Measurements from ENCODE around the gene MAD2L1BP.
"Not testable (repeated sequence)": the region's sequence is repeated elsewhere in the genome, so short reads cannot be mapped to it uniquely, and the experiment has no call there.

MAD2L1BP gene

DNA sequence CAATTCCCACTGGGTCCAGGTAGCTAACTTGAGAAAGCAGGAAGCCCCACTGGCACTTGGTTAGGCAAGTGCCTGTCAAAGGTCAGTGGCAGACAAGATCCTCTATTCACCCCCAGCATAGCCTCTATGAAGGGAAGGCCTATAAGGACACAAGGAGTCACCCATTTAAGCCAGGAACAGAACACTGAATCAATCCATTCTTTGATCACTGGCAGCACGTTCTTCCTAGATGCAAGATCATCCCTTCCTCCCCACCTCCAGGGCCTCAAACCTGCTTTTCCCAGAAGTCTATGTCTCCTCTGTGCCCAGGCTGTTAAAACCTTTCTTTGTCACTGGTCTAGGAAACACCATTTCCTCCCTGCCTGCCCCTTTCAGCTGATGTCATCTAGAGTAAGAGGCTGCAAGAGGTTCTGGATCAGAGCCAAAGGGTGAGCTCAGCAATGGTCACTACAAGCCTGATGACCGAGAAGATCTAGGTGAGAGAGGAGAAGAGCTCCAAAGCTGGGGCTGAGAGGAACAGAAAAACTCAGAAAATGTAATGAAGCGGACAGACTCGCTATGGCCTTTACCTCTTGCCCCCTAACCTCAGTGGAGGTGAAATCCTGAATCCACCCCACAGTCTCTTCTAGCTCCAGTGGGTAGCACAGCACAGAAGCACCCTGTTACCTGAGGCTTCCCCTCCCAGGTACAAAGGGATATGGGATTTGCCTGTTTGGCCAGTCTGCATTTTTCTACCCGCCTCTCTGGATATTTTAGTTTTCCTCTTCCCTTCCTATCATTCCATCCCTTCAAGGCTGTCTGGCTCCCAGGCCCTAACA is 8.4 kb upstream of the MAD2L1BP start:
- no peak for DNase-seq

DNA sequence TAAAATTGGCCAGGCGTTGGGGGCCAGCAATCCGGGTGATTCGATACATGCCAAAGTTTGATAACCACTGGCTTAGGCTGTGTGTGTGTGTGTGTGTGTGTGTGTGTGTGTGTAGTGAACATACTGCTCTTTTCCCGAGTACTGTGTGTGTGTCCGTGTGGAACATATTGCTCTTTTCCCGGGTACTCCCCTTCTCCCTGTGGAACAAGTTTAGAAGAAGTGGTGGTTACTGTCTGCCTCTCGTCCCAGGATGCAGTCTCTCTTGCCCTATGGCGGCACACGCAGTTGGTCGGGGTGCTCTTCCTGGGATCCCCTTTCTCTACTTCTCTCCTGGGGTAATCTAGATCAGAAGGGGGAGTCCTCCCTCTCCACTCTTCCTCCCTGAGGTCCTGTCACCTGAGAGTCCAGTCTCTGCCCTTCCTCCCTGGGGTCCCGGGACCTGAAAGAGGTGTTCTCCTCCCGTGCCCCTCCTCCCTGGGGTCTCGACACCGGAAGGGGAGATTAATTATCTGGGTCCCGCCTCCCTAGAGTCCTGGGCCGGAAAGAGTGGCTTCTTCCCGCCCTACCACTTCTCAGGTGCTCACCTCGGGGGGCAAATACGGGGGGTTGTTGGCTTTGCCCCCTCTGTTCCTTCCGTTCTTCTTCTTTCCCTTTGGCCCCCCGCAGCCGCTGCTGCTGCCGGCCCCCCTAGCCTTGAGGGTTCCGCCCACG is 7.1 kb upstream of the MAD2L1BP start:
- no peak for DNase-seq

- peak; percentile 89 for DNase-seq
Observed at GRCh38 chr6:43629104-43629504, 6.5 kb upstream of the MAD2L1BP start, which contains the start of gene GTPBP2. Gene GTPBP2 (minus strand): TSS chr6:43629264. CDS start chr6:43629162, 102 bp downstream.

- DNase-seq, result peak; percentile 87
Observed at GRCh38 chr6:43629505-43630300, 5.9 kb upstream of the MAD2L1BP start.

DNA sequence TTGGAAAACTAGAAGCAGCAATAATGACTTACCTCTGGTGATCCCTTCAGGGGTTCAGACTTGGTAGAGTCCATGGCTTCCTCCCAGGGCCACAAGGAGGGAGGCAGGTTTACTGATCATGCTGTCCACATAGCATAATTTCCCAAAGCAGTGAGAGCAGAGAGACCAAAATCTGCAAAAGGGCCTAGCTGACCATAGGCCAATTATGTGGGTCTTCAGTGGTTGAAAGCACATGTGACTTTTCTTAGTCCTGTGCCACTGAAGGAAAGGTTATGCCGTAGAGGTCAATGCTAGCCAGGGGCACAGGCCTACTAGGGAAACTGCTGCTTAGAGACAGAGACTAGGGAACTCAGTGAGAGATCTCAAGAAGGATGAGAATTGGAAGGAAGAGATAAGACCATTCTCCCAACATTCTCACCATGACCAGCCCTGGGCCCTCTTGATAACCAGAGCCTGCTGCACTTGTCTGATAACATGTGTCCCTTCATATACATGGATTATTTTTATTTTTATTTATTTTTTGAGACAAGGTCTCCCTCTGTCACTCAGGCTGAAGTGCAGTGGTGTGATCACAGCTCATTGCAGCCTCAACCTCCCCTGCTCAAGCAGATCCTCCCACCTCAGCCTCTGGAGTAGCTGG is 4.5 kb upstream of the MAD2L1BP start:
- DNase-seq, result no peak

- DNase-seq, result not testable (repeated sequence)
Observed at GRCh38 chr6:43633002-43633401, 2.6 kb upstream of the MAD2L1BP start.

DNA sequence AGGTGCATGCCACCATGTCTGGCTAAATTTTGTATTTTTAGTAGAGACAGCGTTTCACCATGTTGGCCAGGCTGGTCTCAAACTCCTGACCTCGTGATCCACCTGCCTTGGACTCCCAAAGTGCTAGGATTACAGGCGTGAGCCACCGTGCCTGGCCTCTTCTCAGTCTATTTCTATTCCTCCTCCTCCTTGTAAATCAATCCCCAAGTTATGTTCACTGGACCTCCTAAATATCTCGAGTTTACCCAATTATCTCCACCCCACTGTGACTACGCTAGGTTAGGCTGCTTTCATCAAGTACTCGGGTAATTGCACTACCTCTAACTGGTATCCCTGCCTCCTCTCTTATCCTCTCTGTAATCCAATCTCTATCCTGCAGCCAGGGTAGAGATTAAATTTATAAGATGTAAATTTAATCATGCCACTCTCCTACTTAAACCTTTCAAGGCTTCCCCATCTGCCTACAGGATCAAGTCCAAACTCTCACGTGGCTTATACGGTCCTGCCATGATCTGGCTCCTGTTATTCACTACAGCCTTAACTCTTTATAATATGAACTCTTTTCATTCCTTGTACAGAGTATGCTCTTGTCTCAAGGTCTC is 837 bp upstream of the MAD2L1BP start:
- DNase-seq, result no peak

- no peak for DNase-seq
Observed at GRCh38 chr6:43636308-43636659, 644 bp downstream of the MAD2L1BP start.

DNA sequence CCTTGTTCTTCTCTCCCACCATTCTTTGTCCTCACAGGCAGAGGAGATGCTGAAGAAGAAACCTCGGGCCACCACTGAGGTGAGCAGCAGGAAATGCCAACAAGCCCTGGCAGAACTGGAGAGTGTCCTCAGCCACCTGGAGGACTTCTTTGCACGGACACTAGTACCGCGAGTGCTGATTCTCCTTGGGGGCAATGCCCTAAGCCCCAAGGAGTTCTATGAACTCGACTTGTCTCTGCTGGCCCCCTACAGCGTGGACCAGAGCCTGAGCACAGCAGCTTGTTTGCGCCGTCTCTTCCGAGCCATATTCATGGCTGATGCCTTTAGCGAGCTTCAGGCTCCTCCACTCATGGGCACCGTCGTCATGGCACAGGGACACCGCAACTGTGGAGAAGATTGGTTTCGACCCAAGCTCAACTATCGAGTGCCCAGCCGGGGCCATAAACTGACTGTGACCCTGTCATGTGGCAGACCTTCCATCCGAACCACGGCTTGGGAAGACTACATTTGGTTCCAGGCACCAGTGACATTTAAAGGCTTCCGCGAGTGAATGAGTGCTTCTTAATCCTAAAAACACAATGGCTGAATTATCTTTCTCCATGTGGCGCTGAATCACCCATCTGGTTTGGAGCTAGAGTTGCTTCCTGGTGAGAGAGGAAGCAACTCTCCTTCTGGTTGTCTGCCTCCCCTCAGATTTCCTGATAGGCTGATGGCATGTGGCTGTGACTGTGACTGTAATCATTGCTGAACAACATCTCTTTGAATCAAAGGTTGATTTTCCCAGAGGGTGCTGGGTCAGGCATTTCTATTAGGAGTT is 4.6 kb downstream of the MAD2L1BP start:
- no peak for DNase-seq

DNA sequence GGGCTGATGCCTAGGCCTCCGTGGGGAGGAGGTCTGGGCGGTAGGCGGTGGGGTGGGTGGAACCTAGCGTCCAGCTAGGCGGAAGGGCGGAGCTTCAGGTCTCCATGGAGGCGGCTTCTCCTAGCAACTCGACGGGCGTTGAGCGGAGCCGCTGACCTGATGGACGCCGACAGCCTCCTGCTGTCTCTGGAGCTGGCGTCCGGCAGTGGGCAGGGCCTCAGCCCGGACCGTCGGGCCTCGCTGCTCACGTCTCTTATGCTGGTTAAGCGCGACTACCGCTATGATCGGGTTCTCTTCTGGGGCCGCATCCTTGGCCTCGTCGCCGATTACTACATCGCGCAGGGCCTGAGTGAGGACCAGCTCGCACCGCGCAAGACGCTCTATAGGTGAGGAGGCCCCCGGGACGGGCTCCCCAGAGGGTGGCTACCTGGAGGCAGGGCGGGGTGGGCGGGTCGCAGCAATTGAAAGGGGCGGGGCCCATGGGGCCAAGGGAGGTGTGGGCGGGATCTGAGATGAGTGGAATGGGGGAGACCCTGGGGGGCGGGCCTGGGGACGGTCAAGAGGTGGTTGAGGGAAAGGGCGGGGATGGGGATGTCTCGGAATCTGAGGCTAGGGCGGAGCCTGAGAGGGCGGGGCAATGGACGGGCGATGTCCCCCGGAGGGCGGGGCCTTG is 9.4 kb downstream of the MAD2L1BP start, which contains the start of gene RSPH9:
Gene RSPH9, plus strand, starts transcription at position 97 of the 673 bp plus-strand sequence. Its CDS starts 63 bp downstream, at position 160.
- DNase-seq, result peak; percentile 68

GRCh38 chr6:43645613-43645964 is 9.9 kb downstream of the MAD2L1BP start:
- DNase-seq, result no peak

DNA sequence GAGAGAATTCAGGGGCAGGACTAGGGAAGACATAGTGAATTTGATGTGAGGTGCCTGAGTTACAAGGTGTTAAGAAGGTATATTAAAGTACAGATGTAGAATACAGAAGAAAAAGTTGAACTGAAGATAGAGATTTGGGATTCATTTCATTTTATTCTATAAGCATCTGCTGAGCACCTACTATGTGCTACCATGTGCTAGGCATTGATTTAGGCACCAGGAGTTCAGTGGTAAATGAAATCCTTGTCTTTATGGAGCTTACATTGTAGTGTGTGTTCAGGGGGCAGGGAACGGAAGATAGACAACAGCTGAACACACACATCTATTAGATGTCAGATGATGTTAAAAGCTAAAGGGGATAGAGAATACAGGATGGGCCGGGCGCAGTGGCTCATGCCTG is 12.0 kb downstream of the MAD2L1BP start:
- no peak for DNase-seq

GRCh38 chr6:43648248-43648647 is 12.6 kb downstream of the MAD2L1BP start:
- no peak for DNase-seq

GRCh38 chr6:43652822-43653221 is 17.2 kb downstream of the MAD2L1BP start:
- DNase-seq, result not testable (repeated sequence)

GRCh38 chr6:43657221-43657802 is 21.7 kb downstream of the MAD2L1BP start:
- DNase-seq, result no peak

- no peak for DNase-seq
Observed at GRCh38 chr6:43658161-43658560, 22.5 kb downstream of the MAD2L1BP start.

GRCh38 chr6:43662948-43663347 is 27.3 kb downstream of the MAD2L1BP start:
- not testable (repeated sequence) for DNase-seq

DNA sequence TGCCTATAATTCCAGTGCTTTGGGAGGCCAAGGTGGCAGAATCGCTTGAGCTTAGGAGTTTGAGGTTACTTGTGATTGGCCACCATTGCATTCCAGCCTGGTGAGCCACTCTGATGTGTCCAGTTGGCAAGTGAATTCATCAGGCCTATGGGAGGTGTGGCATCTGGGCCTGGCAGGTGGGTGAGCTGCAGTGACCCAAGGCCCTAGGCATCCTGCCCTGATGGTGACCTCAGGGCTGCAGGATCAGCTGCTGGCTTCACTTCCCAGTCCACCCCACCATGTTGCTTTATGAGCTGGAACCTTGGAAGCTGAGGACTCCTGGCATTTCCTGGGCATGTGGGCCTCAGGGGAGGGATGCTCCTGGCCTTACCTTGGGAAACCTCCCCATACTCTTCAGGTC is 29.7 kb downstream of the MAD2L1BP start:
- no peak for DNase-seq

- DNase-seq, result no peak
Observed at GRCh38 chr6:43666196-43666920, 30.7 kb downstream of the MAD2L1BP start.

Data from NCI-H2227 treated with DMSO at 0.1 percent for 48 hours (cell line).